Measurements from ENCODE around the gene ADGRL3.
A peak's percentile ranks its signal among the peaks of the same experiment; 100 is the strongest.
"Not testable (repeated sequence)": the region's sequence is repeated elsewhere in the genome, so short reads cannot be mapped to it uniquely, and the experiment has no call there.

The ADGRL3 gene

DNA sequence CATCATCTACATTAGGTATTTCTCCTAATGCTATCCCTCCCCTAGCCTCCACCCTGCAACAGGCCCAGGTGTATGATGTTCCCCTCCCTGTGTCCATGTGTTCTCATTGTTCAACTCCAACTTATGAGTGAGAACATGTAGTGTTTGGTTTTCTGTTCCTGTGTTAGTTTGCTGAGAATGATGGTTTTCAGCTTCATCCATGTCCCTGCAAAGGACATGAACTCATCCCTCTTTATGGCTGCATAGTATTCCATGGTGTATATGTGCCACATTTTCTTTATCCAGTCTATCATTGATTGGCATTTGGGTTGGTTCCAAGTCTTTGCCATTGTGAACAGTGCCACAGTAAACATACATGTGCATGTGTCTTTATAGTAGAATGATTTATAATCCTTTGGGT is 7.0 kb downstream of the ADGRL3 start:
- DNase-seq, result not testable (repeated sequence)

DNA sequence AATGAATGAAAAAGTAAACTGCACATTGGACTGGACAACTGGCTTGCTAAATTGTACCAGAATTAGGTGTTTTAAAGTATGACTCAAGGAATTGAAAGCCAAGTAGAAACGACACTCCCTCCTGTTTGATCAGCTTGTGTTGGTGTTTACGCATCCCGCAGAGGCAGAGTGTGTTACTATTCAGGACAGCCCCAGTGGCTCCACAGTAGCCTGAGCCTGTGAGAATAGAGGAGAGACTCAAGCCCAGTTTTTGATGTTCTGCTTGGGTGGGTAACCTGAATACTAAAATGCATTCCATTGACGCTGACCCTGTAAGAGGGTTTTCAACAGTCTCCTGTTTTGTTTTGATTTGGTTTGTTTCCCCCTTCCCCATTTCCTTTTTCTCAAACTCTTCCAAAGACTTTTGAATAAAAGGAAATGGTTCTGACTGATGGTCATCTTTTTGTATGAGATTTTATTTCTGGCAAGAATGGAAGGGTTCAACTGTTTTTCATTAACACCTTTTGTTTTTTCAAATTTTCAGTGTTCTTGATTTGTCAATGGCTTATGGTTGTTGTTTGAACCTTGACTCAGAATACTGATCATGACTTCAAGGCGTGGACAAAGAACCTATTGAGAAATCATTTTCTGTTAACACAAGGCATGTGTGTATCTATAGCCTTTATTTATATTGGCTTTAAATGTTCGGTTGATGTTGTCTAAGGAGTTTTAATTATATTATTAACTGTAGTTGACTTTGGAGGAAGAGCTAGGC is 10.2 kb downstream of the ADGRL3 start:
- DNase-seq, result no peak

- no peak for DNase-seq
Measured at GRCh38 chr4:61211781-61212180, 11.7 kb downstream of the ADGRL3 start.

GRCh38 chr4:61212788-61213187 is 12.7 kb downstream of the ADGRL3 start:
- DNase-seq, result no peak

- no peak for DNase-seq
Measured at GRCh38 chr4:61214680-61215079, 14.6 kb downstream of the ADGRL3 start.

GRCh38 chr4:61217222-61217621 is 17.1 kb downstream of the ADGRL3 start:
- DNase-seq, result no peak

GRCh38 chr4:61220556-61220955 is 20.4 kb downstream of the ADGRL3 start:
- DNase-seq, result no peak

DNA sequence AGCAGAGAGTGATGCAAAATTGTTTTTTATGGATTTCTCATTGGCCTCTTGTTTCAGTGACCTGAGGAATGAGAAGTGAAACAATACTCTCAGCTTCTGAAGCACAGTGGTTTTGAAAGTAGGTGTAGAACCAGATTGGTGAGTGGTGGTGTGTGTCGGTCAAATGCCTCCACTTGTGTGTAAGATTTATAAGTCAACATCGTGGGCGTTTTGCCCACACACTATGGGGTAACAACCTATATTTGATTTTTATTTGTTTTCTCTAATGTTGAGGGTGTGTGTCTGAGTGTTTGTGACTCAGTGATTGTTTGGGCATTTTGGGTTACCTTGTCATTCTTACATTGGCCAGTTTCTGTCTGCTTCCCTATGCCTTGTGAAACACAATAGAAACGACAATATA is 23.3 kb downstream of the ADGRL3 start:
- no peak for DNase-seq

DNA sequence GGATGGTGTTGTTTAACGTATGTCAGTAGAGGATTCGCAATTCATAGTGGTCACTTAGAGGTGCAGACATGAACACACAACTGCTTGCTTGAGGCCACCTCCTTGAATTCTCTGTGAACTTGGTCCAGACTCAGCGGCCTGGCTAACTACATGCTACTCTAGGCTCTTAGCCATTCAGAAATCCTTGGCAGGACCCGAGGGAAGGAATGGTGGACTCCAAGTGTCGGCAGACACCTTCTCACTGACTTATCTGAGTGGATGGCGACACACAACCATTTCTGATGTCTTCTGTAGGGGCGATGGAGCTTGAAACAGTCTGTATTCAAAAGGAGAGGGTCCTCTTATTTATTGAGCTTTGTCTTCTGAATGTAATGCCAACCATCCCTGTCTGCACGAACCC is 24.4 kb downstream of the ADGRL3 start:
- DNase-seq, result no peak

DNA sequence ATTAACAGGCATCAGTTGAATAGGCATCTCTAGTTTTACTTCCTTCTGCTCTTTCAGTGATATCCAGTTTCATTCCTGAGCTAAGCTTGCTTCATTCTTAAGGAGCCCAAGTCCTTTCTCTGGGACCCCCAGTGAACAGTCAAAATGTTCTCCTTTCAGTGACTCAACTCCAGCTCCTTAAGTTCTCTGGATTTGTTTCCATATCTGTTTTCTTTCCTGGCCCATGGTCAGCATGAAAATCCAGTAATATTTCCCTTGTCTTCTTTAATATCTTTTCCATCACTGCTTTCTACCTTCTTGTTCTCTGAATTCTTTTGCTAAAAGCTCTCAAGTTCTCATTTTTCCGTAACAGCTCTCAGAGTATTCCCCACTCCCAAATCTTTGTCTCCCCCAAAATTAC is 25.5 kb downstream of the ADGRL3 start:
- no peak for DNase-seq

DNA sequence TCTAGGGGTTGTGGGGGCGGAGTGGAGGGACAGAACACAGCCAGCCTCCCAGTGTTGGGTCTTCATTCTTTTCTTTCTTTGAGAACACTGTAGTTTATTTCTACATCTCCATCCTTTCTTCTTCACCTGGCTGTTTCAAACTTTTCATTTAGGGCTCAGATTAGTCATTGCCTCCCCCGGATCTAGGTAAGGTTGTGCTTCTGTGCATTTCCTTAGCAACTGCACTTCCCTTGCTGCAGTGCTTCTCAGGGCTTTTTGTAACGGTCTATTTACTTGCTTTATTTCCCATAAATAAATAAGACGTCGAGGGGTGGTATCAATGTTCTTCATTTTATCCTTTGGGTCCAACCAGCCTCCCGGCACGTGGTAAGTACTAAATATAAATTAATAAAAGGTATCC is 31.3 kb downstream of the ADGRL3 start:
- no peak for DNase-seq

DNA sequence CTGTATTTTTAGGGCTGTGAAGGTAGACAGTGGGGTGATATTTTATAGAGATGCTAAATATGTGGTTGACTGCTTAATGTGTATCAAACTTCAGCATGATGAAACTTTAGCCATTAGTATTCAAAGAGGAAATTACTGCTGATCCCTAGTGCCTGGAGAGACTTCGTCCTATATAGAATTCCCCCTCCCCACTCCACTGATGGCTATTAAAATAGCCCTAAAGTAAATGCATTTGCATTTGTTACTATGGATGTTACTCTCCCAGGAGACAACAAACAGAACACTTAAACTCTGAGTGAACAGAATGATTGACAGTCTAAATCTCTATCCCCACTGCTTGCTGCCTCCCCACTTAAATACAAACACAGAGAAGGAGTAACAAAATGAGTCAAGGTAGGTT is 39.1 kb downstream of the ADGRL3 start:
- no peak for DNase-seq

DNA sequence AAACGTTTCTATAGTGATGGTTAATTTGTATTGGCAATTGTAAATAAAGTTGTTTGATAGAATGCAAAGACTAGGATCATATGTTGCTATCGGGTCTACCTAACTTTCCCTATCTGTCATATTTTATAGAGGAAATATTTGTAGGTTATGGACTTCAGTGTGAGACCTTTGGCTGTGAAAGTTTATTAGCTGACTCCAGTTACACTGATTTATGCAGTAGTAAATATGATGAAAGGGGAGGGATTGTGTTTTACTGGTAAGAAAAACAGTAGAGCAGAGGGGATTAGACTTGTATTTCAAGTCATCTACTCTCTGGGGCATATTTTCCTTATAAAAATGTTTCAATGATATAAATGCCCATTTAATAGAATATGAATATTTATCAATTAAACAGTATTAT is 43.8 kb downstream of the ADGRL3 start:
- DNase-seq, result no peak

DNA sequence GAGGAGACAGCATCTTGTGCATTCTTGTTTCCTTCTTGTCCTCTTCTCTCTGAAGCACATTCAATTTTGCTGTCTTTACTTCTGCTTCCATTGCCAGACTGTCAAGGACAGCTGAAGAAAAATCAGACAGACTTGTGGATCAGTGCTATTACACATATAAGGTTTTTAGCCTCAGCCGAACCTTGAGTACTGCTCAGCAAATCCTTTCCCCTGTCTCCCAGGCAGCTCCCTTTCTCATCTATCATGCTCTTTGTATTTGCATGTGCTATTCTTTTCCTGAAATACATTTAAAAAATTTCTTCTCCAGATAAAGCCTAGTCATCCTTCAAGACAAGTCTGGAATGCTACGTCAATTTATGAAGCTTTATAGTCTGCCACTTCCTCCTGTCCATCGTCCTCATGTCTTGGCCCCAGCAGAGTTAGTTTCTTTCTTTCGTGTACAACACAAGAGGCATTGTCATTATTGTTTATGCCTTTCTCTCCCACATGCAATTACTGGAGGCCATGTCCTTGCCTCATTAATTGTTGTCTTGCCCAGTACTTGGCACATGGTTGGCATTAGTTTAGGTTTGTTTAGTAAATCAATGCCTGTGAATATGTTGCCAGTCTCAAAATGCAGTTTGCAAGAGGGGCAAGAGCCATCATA is 45.1 kb downstream of the ADGRL3 start:
- no peak for DNase-seq

DNA sequence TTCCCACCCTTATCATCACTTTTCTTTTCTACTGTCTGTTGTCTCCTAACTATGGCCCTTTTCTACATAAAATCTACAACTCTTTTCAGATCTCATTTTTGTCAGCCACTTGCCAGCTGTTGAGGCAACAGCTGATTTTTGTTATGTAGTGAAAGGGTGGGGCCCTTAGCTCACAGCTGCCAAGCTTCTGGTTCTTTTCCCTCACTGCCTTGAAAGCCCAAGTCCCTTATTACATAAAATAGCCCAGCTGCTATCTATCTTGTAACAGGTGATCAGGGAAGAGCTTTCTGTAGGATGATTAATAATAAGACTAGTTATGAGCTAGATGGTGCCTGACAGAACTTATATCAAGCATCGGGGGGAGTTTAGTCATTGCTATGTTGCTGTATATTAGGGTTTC is 45.9 kb downstream of the ADGRL3 start:
- no peak for DNase-seq

GRCh38 chr4:61248705-61249104 is 48.6 kb downstream of the ADGRL3 start:
- no peak for DNase-seq

DNA sequence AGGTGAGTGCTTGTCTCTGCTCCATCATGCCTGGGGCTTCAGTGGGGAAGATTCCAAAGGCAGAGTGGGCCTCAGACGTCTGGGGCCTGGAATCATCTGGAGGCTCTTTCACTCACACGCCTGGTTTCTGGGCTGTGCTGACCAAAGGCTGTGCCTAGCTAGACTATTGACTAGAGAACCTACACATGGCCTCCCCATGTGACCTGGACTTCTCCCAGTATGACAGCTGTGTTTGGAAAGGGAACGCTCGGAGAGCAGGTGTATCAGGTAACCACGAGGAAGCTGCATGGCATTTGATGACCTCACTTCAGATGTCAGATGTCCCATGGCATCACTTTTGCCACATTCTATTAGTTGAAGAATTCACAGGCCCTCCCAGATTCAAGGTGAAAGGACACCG is 51.0 kb downstream of the ADGRL3 start:
- peak; percentile 87 for DNase-seq

GRCh38 chr4:61254406-61254805 is 54.3 kb downstream of the ADGRL3 start:
- no peak for DNase-seq

- no peak for DNase-seq
Measured at GRCh38 chr4:61273233-61273632, 73.1 kb downstream of the ADGRL3 start.

DNA sequence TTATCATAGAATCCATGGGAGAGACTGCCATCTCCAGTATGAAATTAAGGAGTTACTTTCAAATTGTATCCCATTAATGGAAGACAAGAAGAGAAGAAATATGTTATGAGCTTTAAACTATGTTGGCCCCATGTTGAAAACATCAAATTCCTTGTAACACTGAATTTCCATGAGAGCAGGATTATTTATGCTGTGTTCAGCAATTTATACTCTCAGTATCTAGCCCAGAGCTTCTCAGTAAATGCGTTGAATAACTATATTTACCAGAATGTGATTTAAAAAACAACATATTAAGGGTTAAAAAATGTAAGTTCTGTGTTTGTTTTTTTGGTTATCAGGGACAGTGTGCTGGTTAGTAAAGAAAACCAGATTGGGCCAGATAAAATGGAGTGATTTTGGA is 74.2 kb downstream of the ADGRL3 start:
- no peak for DNase-seq

DNA sequence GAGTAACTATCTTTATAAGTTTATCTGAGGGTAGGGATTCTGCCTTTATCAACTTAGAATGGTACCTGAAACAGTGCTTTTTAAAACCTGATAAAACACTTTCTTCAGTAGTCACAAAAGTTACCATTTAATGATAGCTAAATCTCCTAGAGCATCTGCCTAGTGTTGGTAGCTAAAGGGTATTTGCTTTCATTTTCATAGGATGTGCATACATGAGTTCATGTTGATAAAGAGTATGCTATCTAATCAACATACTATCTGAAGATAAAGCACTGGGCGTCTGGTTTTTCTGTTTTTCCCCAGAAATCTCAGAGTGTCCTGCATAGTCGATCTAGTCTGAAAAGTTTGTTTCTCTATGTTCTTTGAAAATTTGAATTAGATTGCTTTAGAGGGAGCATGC is 75.1 kb downstream of the ADGRL3 start:
- DNase-seq, result no peak

DNA sequence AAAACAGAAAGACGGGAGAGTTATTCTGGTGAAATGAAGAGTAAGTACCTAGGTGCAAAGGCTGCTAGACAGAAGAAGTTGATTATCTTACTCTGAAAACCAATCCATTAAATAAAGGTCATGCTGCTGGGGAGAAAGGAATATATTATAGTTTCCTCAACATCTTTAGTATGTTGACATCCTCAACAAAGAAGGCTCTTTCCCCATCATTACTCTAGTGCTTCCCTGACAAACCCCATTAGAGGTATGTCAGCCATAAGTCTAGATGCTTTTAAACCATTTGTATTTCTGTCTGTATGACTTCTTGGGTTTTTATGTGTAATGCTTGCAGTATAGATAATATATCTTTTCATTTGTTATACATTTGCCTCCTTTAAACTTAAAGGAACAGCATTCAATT is 75.9 kb downstream of the ADGRL3 start:
- no peak for DNase-seq

GRCh38 chr4:61277785-61278760 is 77.9 kb downstream of the ADGRL3 start:
- DNase-seq, result peak; percentile 58

DNA sequence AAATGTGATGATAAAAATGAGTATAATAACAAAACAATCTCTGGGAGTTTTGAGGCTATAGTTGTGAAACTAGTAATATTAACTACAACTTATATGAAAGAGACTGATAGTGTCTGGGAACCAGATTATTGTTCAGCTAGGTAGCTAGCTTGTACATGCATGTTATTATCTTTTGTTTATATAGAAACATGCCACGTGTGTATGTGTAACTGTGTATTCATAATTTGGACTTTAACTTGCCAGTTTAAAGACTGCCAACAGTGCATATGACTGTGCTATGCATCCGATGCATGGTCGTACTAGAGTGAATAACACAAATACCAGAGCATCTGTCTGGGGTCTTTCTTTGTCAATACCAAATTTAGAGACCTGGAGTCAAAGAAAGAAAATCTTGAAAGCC is 92.2 kb downstream of the ADGRL3 start:
- no peak for DNase-seq
